OCI-LY7 (cell line): ENCODE measurements around the gene IL6ST.

Source experiments
- EZH2phosphoT487 ChIP-seq: fragments of 200-600 bp; sonication (generic); IDR thresholded peaks from 2 replicates; pipeline ENCODE4 v1.6.1; 2018; ENCODE audit warnings: low read depth, borderline replicate concordance, mild to moderate bottlenecking, mixed run types, antibody characterized with exemption, low read length, moderate library complexity, mixed read lengths
- TF ChIP-seq, protein P1 (sequence below): fragments of 200-600 bp; sonication (generic); conservative IDR thresholded peaks from 2 replicates; pipeline ENCODE4 v1.5.1; 2014; ENCODE audit warnings: mild to moderate bottlenecking, antibody characterized with exemption, low read length, moderate library complexity, mixed read lengths

DNA sequence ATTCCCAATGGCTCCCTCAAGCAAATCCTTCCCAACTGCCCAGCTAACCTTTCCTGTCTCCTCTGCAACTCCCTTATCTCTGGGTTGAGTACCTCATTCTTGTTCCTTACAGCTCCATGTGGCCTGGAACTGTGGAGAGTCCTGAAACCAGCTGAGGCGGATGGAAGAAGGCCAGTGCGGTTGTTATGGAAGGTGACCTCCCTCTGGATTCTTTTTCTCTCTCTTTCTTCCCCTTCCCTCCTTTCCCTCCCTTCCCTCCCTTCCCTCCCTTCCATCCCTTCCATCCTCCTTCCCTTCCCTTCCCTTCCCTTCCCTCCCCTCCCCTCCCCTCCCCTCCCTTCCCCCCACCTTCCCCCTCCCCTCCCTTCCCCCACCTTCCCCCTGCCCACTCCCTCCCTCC, 98.5 kb downstream of the IL6ST start:
- TF ChIP-seq, protein P1, sequence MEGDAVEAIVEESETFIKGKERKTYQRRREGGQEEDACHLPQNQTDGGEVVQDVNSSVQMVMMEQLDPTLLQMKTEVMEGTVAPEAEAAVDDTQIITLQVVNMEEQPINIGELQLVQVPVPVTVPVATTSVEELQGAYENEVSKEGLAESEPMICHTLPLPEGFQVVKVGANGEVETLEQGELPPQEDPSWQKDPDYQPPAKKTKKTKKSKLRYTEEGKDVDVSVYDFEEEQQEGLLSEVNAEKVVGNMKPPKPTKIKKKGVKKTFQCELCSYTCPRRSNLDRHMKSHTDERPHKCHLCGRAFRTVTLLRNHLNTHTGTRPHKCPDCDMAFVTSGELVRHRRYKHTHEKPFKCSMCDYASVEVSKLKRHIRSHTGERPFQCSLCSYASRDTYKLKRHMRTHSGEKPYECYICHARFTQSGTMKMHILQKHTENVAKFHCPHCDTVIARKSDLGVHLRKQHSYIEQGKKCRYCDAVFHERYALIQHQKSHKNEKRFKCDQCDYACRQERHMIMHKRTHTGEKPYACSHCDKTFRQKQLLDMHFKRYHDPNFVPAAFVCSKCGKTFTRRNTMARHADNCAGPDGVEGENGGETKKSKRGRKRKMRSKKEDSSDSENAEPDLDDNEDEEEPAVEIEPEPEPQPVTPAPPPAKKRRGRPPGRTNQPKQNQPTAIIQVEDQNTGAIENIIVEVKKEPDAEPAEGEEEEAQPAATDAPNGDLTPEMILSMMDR: no peak
- TF ChIP-seq EZH2phosphoT487: no peak
